Cardiac muscle cell (in vitro differentiated cells and primary cell): Measurements from ENCODE around the gene VPS41. TPM values are rescaled to one million over a fixed set of nuclear protein-coding genes. Genes with fewer than 3 reads are reported as not detected.

Experiments
- DNase-seq, 2 donors: peaks; one replicate each; pipeline versions ENCODE4 v3.0.0 to v3.0.0-alpha.2; 2010 to 2017; ENCODE audit warnings: low read depth in 1 of 2, low spot score in 1 of 2
- H3K27ac ChIP-seq: fragments of 200-600 bp; sonication (generic); 2 replicates; pipeline ENCODE4 v1.5.1; 2016
- H3K27me3 ChIP-seq: fragments of 200-600 bp; sonication (generic); 2 replicates; pipeline ENCODE4 v1.6.0; 2016; ENCODE audit warnings: control low read depth
- H3K36me3 ChIP-seq: fragments of 200-600 bp; sonication (generic); 2 replicates; pipeline ENCODE4 v1.5.1; 2016; ENCODE audit warnings: control low read depth
- H3K4me1 ChIP-seq: fragments of 200-600 bp; sonication (generic); 2 replicates; pipeline ENCODE4 v1.8.1; 2017; ENCODE audit warnings: low read depth, mild to moderate bottlenecking, mixed run types
- H3K4me3 ChIP-seq: fragments of 200-600 bp; sonication (generic); 2 replicates; pipeline ENCODE4 v1.5.1; 2016; ENCODE audit warnings: mild to moderate bottlenecking
- H3K9me3 ChIP-seq: fragments of 200-600 bp; sonication (generic); 2 replicates; pipeline ENCODE4 v1.5.1; 2017; ENCODE audit warnings: low read depth, mild to moderate bottlenecking, control low read depth
- polyA plus RNA-seq: library from polyadenylated mRNA; unstranded; fragments of >200 nt; fragmentation: Nextera tagmentation; extraction: Ambion mirVana; gene quantifications from 2 replicates; pipeline ENCODE4 v1.2.1, GENCODE V29; 2016
- total RNA-seq: library from RNA; depleted of rRNA; stranded (reverse); fragments of >200 nt; gene quantifications from 2 replicates; pipeline ENCODE4 v1.2.3, GENCODE V29; 2016
- TF ChIP-seq, protein P1 (sequence below): IDR thresholded peaks from 2 replicates; pipeline ENCODE4 v1.5.1; 2012; ENCODE audit warnings: low read depth, mild to moderate bottlenecking, low read length

VPS41 gene
- total and polyA plus RNA-seq, 2 experiments from 2014 or later: 31.3 to 73.7 TPM

DNA sequence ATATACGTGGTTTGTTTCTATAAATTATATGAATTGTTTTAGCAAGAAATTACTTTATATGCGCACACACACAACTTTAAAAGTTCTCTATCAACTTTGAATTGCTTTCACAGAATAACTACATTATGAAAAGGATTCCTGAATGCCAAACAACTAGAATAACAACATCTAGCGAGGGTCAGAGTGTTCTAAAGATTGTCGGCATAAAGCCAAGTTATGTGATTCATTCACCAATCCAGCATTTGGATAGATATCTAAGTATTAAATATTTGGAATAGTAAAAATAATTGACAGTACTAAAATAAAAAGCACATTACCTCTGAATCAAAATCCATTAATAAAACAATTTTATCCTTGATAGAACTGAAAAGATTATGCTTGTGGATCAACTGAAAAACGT, 152.5 kb downstream of the VPS41 start:
- Histone ChIP-seq H3K9me3 (no peaks in the 10 kb centered on the region), H3K4me3 (no peak overlapping the region), H3K36me3 (no peaks in the 10 kb centered on the region), H3K27ac (no peak overlapping the region), H3K4me1 (no peaks in the 10 kb centered on the region), H3K27me3 (no peaks in the 10 kb centered on the region)
- TF ChIP-seq, protein P1, sequence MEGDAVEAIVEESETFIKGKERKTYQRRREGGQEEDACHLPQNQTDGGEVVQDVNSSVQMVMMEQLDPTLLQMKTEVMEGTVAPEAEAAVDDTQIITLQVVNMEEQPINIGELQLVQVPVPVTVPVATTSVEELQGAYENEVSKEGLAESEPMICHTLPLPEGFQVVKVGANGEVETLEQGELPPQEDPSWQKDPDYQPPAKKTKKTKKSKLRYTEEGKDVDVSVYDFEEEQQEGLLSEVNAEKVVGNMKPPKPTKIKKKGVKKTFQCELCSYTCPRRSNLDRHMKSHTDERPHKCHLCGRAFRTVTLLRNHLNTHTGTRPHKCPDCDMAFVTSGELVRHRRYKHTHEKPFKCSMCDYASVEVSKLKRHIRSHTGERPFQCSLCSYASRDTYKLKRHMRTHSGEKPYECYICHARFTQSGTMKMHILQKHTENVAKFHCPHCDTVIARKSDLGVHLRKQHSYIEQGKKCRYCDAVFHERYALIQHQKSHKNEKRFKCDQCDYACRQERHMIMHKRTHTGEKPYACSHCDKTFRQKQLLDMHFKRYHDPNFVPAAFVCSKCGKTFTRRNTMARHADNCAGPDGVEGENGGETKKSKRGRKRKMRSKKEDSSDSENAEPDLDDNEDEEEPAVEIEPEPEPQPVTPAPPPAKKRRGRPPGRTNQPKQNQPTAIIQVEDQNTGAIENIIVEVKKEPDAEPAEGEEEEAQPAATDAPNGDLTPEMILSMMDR: no peak
- DNase-seq: peak in 1 of 2 donors; percentile 63

DNA sequence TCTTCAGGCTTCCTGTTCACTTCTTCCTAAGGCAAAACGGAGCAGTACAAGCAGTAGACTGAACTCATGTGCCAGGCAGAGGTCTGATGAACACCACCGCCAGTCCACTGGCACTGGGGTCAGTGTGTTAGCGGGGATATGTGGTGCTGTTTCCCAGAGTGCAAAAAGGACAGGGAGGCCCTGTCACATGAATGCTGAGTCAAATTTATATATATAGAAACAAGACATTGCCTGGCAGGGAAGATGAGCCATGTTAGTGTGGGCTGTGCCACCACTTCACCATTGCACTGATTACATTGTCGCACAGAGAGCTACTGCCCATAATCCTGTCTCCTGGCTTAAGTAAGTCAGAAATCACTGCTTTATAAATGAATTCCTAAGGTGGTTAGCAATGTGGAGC, 155.6 kb downstream of the VPS41 start:
- H3K36me3 ChIP-seq: peaks cover 3% of the 10 kb centered on the region
- H3K27ac ChIP-seq: no peak overlapping the region
- no peaks in the 10 kb centered on the region for H3K4me1 ChIP-seq
- no peaks in the 10 kb centered on the region for H3K9me3 ChIP-seq
- no peak overlapping the region for H3K4me3 ChIP-seq
- TF ChIP-seq, protein P1: no peak
- DNase-seq: no peak
- H3K27me3 ChIP-seq: no peaks in the 10 kb centered on the region

- Histone ChIP-seq H3K36me3 (peaks cover 3% of the 10 kb centered on the region), H3K4me3 (no peak overlapping the region), H3K27me3 (no peaks in the 10 kb centered on the region), H3K4me1 (no peaks in the 10 kb centered on the region), H3K9me3 (no peaks in the 10 kb centered on the region), H3K27ac (no peak overlapping the region)
- TF ChIP-seq, protein P1: no peak
- no peak for DNase-seq
Observed at GRCh38 chr7:38751416-38751815, 157.6 kb downstream of the VPS41 start.

- H3K9me3 ChIP-seq: no peaks in the 10 kb centered on the region
- peak; percentile 5 to 37 for DNase-seq
- H3K36me3 ChIP-seq: peaks cover 7% of the 10 kb centered on the region
- H3K4me1 ChIP-seq: no peaks in the 10 kb centered on the region
- H3K27ac ChIP-seq: no peak overlapping the region
- no peaks in the 10 kb centered on the region for H3K27me3 ChIP-seq
- TF ChIP-seq, protein P1: peak; percentile 40
- H3K4me3 ChIP-seq: no peak overlapping the region
Observed at GRCh38 chr7:38748056-38748610, 160.9 kb downstream of the VPS41 start.

DNA sequence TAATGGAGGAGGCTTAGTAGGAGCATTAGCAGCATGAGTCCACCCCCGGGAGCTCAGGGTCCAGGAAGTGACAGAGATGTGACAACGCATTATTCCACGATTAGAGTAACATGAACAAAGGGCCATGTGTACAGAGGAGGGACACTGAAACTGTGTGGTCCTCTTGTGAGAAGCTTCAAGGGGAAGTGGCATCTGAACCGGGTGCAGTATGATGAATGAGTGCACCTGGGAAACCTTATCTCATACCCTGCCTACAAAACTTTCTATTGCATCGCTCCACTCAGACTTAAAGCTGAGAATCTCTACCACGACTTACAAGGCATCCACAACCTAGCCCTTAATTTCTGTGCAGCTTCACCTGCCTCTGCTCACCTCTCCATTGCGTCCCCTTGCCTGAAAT, 162.6 kb downstream of the VPS41 start:
- no peak overlapping the region for H3K4me3 ChIP-seq
- TF ChIP-seq, protein P1: no peak

GRCh38 chr7:38744746-38745145, 164.2 kb downstream of the VPS41 start:
- TF ChIP-seq, protein P1: no peak
- Histone ChIP-seq H3K36me3 (peaks cover 15% of the 10 kb centered on the region), H3K4me1 (no peaks in the 10 kb centered on the region), H3K27me3 (no peaks in the 10 kb centered on the region), H3K27ac (no peak overlapping the region), H3K9me3 (no peaks in the 10 kb centered on the region), H3K4me3 (no peak overlapping the region)
- DNase-seq: peak in 1 of 2 donors; percentile 77

More for the DNA sequence above, 162.6 kb downstream of the VPS41 start:
- no peak for DNase-seq
- Histone ChIP-seq H3K9me3 (no peaks in the 10 kb centered on the region), H3K36me3 (peaks cover 12% of the 10 kb centered on the region), H3K27me3 (no peaks in the 10 kb centered on the region), H3K4me1 (no peaks in the 10 kb centered on the region), H3K27ac (no peak overlapping the region)
